ENCODE data around the gene SRRM4. TPM values are rescaled to one million over a fixed set of nuclear protein-coding genes. Genes with fewer than 3 reads are reported as not detected.

Gene SRRM4
- total and polyA plus RNA-seq, 2 donors = 0.08 to 0.42 TPM

DNA sequence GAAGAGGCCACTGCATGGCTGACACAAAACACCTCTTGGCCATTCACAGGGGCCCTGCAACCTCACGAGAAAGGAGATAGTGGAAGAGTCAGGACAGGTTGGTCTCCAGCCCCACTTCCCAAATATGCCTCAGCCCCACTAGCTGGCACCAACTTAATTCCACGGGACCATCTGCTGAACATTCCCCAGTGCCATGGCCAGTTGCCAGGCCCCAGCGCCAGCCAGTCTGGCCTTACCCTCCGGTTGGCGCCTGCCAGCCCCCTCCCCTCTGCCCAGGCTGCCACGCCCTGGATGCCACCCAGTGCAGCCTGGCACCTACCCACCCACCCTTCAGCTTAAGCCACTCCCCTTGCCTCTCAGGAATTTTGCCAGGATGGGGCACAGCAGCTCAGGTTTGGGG is 176.2 kb downstream of the SRRM4 start:
- Histone ChIP-seq H3K27ac (ENCODE audit: low read depth) (no peak overlapping the region), H3K4me3 (ENCODE audit: low read depth, low read length) (no peak overlapping the region), H3K36me3 (ENCODE audit: insufficient read depth) (no peaks in the 10 kb centered on the region), H3K4me1 (ENCODE audit: insufficient read depth) (no peaks in the 10 kb centered on the region)
- DNase-seq (ENCODE audit: extremely low spot score) = no peak
- 87% methylated on average over 6 of the region's 6 CpGs for WGBS

DNA sequence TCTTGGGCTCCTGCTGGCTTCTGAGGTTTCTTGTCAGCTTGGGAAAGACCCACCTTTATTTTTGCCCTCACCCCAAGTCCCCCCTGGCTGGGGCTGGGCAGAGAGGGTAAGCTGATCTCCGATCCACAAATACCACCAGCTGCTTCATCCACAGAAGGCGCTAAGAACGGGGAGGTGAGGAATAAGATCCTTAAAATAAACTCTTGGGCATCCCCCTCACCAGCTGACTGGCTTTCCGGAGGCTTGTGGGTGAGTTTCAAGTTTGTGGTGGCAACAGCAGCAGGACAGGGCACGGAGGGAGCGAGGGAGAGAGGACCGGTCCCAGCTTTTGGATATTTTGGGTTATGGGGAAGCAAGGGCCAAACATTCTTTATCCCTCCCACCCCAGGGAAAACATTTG is 176.6 kb downstream of the SRRM4 start:
- Histone ChIP-seq H3K4me1 (ENCODE audit: insufficient read depth) (no peaks in the 10 kb centered on the region), H3K36me3 (ENCODE audit: insufficient read depth) (no peaks in the 10 kb centered on the region), H3K27ac (ENCODE audit: low read depth) (no peak overlapping the region), H3K4me3 (ENCODE audit: low read depth, low read length) (no peak overlapping the region)
- 89% methylated on average over 7 of the region's 7 CpGs for WGBS
- DNase-seq (ENCODE audit: extremely low spot score) = no peak

DNA sequence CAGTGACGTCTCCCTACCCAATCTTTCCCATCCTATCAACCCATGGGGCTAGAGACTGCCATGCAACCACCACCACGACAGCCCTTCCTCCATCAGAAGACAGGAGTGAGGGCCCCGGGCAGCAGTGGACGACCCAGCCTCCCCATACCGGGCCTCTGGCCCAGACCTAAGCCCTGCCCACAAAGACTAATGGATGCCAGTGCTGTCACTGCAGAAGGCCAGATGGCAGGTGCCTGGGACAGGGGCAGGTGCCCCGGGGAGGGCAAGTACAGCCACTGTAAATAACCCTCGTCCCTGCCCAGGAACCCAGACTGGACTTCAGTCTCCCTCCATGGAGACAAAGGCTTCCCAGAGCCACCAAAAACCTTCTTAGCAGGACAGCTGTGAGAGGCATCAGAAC is 177.1 kb downstream of the SRRM4 start:
- WGBS = 72% methylated on average over 7 of the region's 7 CpGs
- no peak overlapping the region for H3K27ac ChIP-seq (ENCODE audit: low read depth)
- no peaks in the 10 kb centered on the region for H3K36me3 ChIP-seq (ENCODE audit: insufficient read depth)
- H3K4me1 ChIP-seq (ENCODE audit: insufficient read depth) = no peaks in the 10 kb centered on the region
- no peak for DNase-seq (ENCODE audit: extremely low spot score)
- H3K4me3 ChIP-seq (ENCODE audit: low read depth, low read length) = no peak overlapping the region

GRCh38 chr12:119159844-119160243 is 178.5 kb downstream of the SRRM4 start:
- no peaks in the 10 kb centered on the region for H3K4me1 ChIP-seq (ENCODE audit: insufficient read depth)
- DNase-seq (ENCODE audit: extremely low spot score) = no peak
- H3K36me3 ChIP-seq (ENCODE audit: insufficient read depth) = no peaks in the 10 kb centered on the region
- no peak overlapping the region for H3K27ac ChIP-seq (ENCODE audit: low read depth)
- no peak overlapping the region for H3K4me3 ChIP-seq (ENCODE audit: low read depth, low read length)
- WGBS = 81% methylated on average over 2 of the region's 2 CpGs

- H3K4me3 ChIP-seq (ENCODE audit: low read depth, low read length) = no peak overlapping the region
- no peak overlapping the region for H3K27ac ChIP-seq (ENCODE audit: low read depth)
- no peaks in the 10 kb centered on the region for H3K4me1 ChIP-seq (ENCODE audit: insufficient read depth)
- WGBS = 67% methylated on average over 3 of the region's 3 CpGs
- H3K36me3 ChIP-seq (ENCODE audit: insufficient read depth) = no peaks in the 10 kb centered on the region
- no peak for DNase-seq (ENCODE audit: extremely low spot score)
Measured at GRCh38 chr12:119167902-119168301, 186.6 kb downstream of the SRRM4 start.

GRCh38 chr12:119168721-119169120 is 187.4 kb downstream of the SRRM4 start:
- WGBS = 77% methylated on average over 3 of the region's 3 CpGs
- no peak for DNase-seq (ENCODE audit: extremely low spot score)
- Histone ChIP-seq H3K36me3 (ENCODE audit: insufficient read depth) (no peaks in the 10 kb centered on the region), H3K27ac (ENCODE audit: low read depth) (no peak overlapping the region), H3K4me3 (ENCODE audit: low read depth, low read length) (no peak overlapping the region), H3K4me1 (ENCODE audit: insufficient read depth) (no peaks in the 10 kb centered on the region)

DNA sequence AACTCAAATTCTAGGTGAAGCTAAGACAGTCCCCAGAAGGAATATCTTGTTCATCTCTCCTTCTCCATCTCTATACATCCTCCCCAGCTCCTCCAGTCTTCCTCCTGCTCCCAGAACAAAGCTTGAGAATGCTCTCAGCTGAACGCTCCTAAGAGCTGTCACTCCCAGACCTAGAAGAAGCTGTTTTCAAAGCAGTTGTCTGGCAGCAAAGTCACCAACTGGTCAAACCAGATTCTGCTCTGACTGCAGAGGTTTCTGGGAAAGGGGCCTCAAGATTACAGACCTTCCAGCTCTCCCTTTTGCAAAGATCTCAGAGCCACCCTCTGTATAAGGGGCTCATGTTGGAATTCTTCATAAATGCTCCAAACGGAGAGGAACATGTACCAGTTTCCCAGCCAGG is 187.8 kb downstream of the SRRM4 start:
- DNase-seq (ENCODE audit: extremely low spot score) = no peak
- no peaks in the 10 kb centered on the region for H3K36me3 ChIP-seq (ENCODE audit: insufficient read depth)
- WGBS = 48% methylated on average over 2 of the region's 2 CpGs
- H3K4me1 ChIP-seq (ENCODE audit: insufficient read depth) = no peaks in the 10 kb centered on the region
- H3K4me3 ChIP-seq (ENCODE audit: low read depth, low read length) = no peak overlapping the region
- no peak overlapping the region for H3K27ac ChIP-seq (ENCODE audit: low read depth)

GRCh38 chr12:119171291-119171690 is 189.9 kb downstream of the SRRM4 start:
- 74% methylated on average over 5 of the region's 5 CpGs for WGBS
- H3K4me3 ChIP-seq (ENCODE audit: low read depth, low read length) = no peak overlapping the region
- DNase-seq (ENCODE audit: extremely low spot score) = no peak
- H3K4me1 ChIP-seq (ENCODE audit: insufficient read depth) = no peaks in the 10 kb centered on the region
- no peaks in the 10 kb centered on the region for H3K36me3 ChIP-seq (ENCODE audit: insufficient read depth)
- no peak overlapping the region for H3K27ac ChIP-seq (ENCODE audit: low read depth)

DNA sequence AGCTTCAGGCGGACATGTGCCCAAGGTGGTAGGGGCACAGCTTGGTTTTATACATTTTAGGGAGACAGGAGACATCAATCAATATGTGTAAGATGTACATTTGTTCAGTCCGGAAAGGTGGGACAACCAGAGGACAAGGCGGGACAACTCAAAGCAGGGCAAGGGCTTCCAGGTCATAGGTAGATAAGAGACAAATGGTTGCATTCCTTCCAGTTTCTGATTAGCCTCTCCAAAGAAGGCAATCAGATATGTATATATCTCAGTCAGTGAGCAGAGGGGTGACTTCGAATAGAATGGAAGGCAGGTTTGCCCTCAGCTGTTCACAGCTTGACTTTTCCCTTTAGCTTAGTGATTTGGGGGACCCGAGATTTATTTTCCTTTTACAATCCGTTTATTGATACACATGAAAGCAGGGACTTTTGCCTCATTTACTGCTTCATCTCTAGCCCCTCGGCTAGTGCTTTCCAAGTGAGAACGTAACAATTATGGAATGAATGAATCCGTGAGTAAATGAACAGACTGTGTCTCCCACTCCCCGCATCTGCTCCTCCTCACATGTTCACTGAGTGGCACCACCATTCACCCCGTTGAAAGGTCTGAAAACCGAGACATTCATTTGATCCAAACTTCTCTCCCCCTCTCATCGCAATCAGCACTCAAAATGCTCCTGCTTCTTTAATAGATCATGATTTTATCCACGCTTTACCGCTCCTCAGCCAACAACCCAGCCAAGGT is 190.5 kb downstream of the SRRM4 start:
- DNase-seq (ENCODE audit: extremely low spot score) = no peak
- Histone ChIP-seq H3K27ac (ENCODE audit: low read depth) (no peak overlapping the region), H3K4me1 (ENCODE audit: insufficient read depth) (no peaks in the 10 kb centered on the region), H3K4me3 (ENCODE audit: low read depth, low read length) (no peak overlapping the region), H3K36me3 (ENCODE audit: insufficient read depth) (no peaks in the 10 kb centered on the region)
- WGBS = 75% methylated on average over 15 of the region's 15 CpGs

DNA sequence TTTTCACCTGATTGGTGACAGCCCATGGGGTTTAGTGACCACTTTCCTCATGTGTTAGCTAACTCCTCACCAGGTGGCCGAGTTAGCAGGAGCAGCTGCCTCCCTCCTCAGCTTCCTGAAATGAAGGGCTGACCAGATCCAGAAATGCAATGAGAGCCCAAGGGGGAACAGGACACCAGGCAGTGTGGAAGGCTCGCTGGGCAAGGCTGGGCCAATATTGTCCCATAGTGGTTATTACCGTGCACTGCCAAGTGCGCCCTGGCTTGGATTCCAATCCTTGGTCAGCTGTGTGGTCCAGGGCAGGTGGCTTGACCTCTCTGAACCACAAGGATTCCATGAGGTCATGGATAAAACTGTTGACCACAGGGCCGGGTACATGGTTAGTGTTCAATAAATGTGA is 193.7 kb downstream of the SRRM4 start:
- Histone ChIP-seq H3K27ac (ENCODE audit: low read depth) (no peak overlapping the region), H3K36me3 (ENCODE audit: insufficient read depth) (no peaks in the 10 kb centered on the region), H3K4me1 (ENCODE audit: insufficient read depth) (no peaks in the 10 kb centered on the region), H3K4me3 (ENCODE audit: low read depth, low read length) (no peak overlapping the region)
- no peak for DNase-seq (ENCODE audit: extremely low spot score)
- WGBS = 89% methylated on average over 5 of the region's 5 CpGs

DNA sequence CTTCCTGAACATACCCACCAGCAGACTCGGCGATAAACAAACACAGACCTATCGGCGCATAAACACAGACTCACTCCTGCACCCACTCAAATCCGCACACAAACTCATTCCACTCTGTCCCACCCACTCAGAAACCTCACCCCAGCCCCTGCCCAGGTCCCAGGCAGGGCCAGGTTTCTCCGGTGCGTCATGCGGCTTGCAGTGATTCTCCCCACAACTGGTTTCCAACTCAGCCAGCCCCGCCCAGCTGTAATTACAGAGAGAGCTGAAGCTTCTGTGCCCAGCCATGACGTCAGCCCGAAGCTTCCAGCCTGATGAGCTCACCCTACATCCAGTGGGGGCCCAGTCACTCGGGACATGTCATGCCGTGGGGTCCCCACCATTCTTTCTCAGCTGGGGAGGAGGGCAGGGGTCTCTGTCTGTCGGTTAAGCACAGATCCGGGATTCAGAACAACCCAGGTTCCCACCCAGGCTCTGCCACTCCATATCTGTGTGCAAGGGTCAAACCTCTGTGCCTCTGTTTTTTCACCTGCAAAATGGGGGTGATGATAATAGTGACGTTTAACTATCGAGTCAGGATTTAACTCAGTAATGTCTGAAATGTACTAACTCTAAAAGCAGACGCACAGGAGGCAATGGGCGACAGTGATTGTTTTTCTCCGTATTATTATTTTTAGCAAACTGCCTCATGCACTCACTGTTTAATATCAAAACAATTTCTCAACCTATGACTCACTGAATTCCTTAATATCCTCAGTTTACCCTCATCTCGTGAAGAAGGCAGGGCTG is 195.1 kb downstream of the SRRM4 start:
- DNase-seq (ENCODE audit: extremely low spot score) = peak; percentile 79
- Histone ChIP-seq H3K4me3 (ENCODE audit: low read depth, low read length) (peak overlapping the region; percentile 3), H3K27ac (ENCODE audit: low read depth) (peak overlapping the region; percentile 48), H3K4me1 (ENCODE audit: insufficient read depth) (no peaks in the 10 kb centered on the region), H3K36me3 (ENCODE audit: insufficient read depth) (no peaks in the 10 kb centered on the region)
- WGBS = 22% methylated on average over 21 of the region's 21 CpGs

DNA sequence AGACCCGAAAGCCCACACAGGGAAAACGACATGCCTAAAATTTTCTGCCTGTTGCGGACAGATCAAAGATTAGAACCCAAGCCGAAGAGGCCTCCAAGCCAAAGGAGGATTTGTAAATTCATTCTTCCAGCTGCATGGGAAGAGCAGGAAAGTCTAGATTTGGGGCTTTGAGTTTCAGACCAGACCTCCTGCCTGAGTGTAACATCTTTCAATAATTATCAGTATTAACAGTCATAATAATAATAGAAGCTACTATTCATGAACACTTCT is 195.7 kb downstream of the SRRM4 start:
- no peak for DNase-seq (ENCODE audit: extremely low spot score)
- H3K4me3 ChIP-seq (ENCODE audit: low read depth, low read length) = no peak overlapping the region
- WGBS = 61% methylated on average over 4 of the region's 4 CpGs
- no peak overlapping the region for H3K27ac ChIP-seq (ENCODE audit: low read depth)
- no peaks in the 10 kb centered on the region for H3K36me3 ChIP-seq (ENCODE audit: insufficient read depth)
- no peaks in the 10 kb centered on the region for H3K4me1 ChIP-seq (ENCODE audit: insufficient read depth)

GRCh38 chr12:119177724-119178380 is 196.5 kb downstream of the SRRM4 start:
- 87% methylated on average over 15 of the region's 15 CpGs for WGBS
- Histone ChIP-seq H3K27ac (ENCODE audit: low read depth) (no peak overlapping the region), H3K36me3 (ENCODE audit: insufficient read depth) (no peaks in the 10 kb centered on the region), H3K4me3 (ENCODE audit: low read depth, low read length) (no peak overlapping the region), H3K4me1 (ENCODE audit: insufficient read depth) (peaks cover under 1% of the 10 kb centered on the region)
- no peak for DNase-seq (ENCODE audit: extremely low spot score)
